ENCODE measurements around the gene TEK. TPM values are rescaled to one million over a fixed set of nuclear protein-coding genes. Genes with fewer than 3 reads are reported as not detected.

Gene TEK
- total RNA-seq, 2 experiments from 2014 or later = not detected

Other genes starting within 250 kb of the TEK start
- 10 to 100 TPM; 15.1 to 16.3 TPM for gene CAAP1, start 216.4 kb upstream of the TEK start, total RNA-seq
- 10 to 100 TPM; 29.0 to 33.8 TPM for gene PLAA, start 162.0 kb upstream of the TEK start, total RNA-seq
- 1 to 10 TPM; 7.2 to 7.7 TPM for gene IFT74, start 152.8 kb upstream of the TEK start, total RNA-seq
- not detected for gene LRRC19, start 103.6 kb upstream of the TEK start, total RNA-seq
- not detected for gene EQTN, start 187.9 kb downstream of the TEK start, total RNA-seq

Measured in activated CD4-positive, alpha-beta T cell treated with anti-CD3 and anti-CD28 coated beads, Interleukin-2, amount 10 ng/mL, durations not matched to agents 7 days and 5 days (primary cell).